C4-2B (cell line): ENCODE results near the gene MEGF11.

Experiments
- ZFX ChIP-seq: fragments of 450-650 bp; IDR thresholded peaks from 2 replicates; pipeline ENCODE4 v1.6.1; 2017
- TF ChIP-seq, protein P1 (sequence below): fragments of 450-650 bp; conservative IDR thresholded peaks from 2 replicates; pipeline ENCODE4 v1.5.1; 2017; ENCODE audit warnings: mild to moderate bottlenecking

DNA sequence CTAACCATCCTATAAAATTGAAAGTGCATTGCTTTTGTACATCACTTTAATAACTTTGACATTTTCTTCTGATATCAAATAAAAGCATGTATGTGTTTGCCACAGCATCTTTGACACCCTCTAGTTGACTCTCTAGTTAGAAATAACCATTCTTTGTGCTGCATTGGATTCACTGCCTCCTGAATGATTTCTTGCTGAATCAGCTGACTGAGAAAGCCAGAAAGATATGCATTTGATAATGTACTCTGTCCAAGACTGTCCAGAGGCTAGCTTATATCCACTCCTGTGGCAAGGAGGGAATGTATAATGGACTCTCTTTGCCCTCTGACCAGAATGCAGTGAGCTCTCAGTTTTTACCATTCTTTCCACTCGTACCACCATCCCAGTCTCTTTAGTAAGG, 378.1 kb downstream of the MEGF11 start:
- TF ChIP-seq, protein P1, sequence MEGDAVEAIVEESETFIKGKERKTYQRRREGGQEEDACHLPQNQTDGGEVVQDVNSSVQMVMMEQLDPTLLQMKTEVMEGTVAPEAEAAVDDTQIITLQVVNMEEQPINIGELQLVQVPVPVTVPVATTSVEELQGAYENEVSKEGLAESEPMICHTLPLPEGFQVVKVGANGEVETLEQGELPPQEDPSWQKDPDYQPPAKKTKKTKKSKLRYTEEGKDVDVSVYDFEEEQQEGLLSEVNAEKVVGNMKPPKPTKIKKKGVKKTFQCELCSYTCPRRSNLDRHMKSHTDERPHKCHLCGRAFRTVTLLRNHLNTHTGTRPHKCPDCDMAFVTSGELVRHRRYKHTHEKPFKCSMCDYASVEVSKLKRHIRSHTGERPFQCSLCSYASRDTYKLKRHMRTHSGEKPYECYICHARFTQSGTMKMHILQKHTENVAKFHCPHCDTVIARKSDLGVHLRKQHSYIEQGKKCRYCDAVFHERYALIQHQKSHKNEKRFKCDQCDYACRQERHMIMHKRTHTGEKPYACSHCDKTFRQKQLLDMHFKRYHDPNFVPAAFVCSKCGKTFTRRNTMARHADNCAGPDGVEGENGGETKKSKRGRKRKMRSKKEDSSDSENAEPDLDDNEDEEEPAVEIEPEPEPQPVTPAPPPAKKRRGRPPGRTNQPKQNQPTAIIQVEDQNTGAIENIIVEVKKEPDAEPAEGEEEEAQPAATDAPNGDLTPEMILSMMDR, result no peak
- TF ChIP-seq ZFX, result no peak
